ENCODE data around the gene LRIT1. TPM values are rescaled to one million over a fixed set of nuclear protein-coding genes. Genes with fewer than 3 reads are reported as not detected.

LRIT1 gene
- not detected in 2 replicates for total RNA-seq

GRCh38 chr10:84241185-84241790, at the start of gene LRIT1:
Gene LRIT1 (minus strand): TSS chr10:84241546. CDS start chr10:84241439, 107 bp downstream.

GRCh38 chr10:84244651-84245270, 3.4 kb upstream of the LRIT1 start, which contains the start of gene RGR:
Gene RGR (plus strand): TSS chr10:84245053. CDS start chr10:84245091, 38 bp downstream.

GRCh38 chr10:84225427-84226173, 15.7 kb downstream of the LRIT1 start, which contains the start of gene LRIT2:
Gene LRIT2 (minus strand): TSS chr10:84225544. CDS start chr10:84225520, 24 bp downstream.

GRCh38 chr10:84194424-84195043, 46.8 kb downstream of the LRIT1 start, which contains the start of gene CDHR1:
Gene CDHR1 (plus strand): TSS chr10:84194537. CDS start chr10:84194761, 224 bp downstream.

Other genes with a start within 250 kb of the LRIT1 start
- gene GHITM, start 102.0 kb downstream of the LRIT1 start, total RNA-seq = 150 and 159 TPM in 2 replicates
- gene GPR15LG, start 67.7 kb downstream of the LRIT1 start, total RNA-seq = not detected in 2 replicates
- gene CDHR1, start 47.0 kb downstream of the LRIT1 start, total RNA-seq = 0.52 TPM in 1 of 2 replicates, not detected in the other
- gene LRIT2, start 16.0 kb downstream of the LRIT1 start, total RNA-seq = not detected in 2 replicates
- not detected in 2 replicates for gene RGR, start 3.5 kb upstream of the LRIT1 start, total RNA-seq
- gene CCSER2, start 87.0 kb upstream of the LRIT1 start, total RNA-seq = 18.2 and 28.5 TPM in 2 replicates

Measured in epithelial cell of alveolus of lung (primary cell).